Measurements from ENCODE around the gene PIEZO1. TPM values are rescaled to one million over a fixed set of nuclear protein-coding genes. Genes with fewer than 3 reads are reported as not detected.
A peak's percentile ranks its signal among the peaks of the same experiment; 100 is the strongest.

The PIEZO1 gene
- total RNA-seq, 2 donors from 2014 or later: 197 to 326 TPM

DNA sequence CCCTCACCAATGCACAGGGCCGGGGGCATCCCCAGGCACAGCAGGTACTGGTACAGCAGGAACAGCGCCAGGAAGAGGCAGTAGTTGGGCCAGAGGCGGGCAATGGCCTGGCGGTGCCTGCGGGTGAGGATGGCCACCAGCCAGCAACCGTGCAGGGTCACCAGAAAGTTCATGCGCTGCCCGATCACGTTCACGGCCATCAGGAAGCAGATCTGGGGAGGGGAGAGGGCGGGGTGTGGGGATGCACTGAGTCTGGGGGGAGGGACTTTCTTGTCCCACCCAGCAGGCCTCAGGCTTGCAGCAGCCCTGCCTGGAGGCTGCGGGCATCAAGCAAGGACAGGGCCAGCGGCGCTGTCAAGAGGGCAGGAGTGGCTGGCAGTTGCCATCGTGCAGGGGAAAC is 53.3 kb downstream of the PIEZO1 start:
- H3K9me3 Mint-ChIP-seq: no peaks in the 10 kb centered on the region
- peak; percentile 24 for ATAC-seq (replicated peaks)
- no peaks in the 10 kb centered on the region for H3K4me1 Mint-ChIP-seq
- H3K36me3 Mint-ChIP-seq (ENCODE audit: low read depth): peaks cover 43% of the 10 kb centered on the region
- H3K27me3 Mint-ChIP-seq: no peaks in the 10 kb centered on the region
- H3K4me3 Mint-ChIP-seq: no peak overlapping the region
- no peak overlapping the region for H3K27ac Mint-ChIP-seq

DNA sequence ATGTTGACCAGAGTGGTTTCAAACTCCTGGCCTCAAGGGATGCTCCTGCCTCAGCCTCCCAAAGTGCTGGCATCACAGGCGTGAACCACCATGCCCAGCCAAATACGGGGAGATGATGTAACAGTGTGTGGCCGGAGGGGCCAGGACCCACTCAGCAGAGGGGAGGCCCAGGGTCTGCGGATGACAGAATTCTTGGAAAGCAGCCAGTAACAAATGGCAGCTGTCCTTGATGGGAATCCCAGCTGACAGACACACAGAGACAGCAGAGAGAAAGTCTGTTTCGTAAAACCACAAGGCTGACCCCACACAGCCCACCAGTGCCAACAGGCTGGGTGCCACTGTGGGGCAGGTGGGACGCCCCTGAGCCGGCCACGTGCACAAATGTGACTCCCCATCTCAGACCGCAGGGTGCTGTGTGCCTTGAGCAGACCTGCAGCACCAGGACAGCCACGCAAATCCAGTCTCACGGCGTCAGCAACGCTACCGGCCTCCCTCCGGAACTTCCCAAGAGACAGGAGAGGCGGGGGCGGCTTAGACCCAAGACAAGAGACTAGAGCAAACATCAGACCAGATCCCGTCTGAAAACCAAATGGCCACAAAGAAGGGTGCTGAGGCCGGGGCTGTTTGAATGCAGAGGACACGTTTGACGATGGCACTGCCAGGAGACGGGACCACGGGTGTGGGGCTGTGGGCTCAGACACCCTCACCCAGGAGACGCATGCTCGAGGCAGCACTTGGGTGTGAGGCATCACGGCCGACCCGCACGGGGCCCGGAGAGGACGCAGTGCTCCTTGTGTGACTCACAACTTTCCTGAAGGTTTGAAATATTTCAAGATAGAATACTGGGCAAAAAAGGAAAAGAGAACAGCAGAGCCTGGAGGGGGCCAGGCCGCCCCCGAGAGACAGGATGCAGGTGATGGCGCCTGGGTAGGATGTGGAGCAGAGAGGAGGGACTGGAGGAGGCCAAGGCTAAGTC is 54.1 kb downstream of the PIEZO1 start:
- ATAC-seq (replicated peaks): no peak
- Mint-ChIP-seq H3K9me3 (no peaks in the 10 kb centered on the region), H3K27me3 (no peaks in the 10 kb centered on the region), H3K36me3 (ENCODE audit: low read depth) (peaks cover 45% of the 10 kb centered on the region), H3K4me3 (no peak overlapping the region), H3K4me1 (no peaks in the 10 kb centered on the region), H3K27ac (no peak overlapping the region)

DNA sequence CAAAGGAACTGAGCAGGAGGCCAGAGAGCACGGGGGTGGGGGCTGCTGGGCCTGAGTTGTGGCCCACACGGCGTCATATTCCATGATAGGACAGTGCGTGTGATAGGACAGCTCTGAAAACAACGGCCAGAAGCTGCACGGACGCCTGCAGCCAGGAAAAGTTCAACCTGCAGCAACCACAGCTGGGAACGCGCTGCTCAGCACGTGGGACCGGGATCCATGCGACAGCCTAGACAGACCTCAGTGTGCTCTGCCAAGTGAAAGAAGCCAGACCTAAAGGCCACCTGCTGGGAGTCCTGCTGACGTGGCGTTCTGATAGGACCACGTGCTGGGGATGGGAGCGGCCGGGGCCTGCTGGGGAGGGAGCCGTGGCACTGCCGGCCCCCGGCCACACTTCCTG is 57.1 kb downstream of the PIEZO1 start:
- no peak overlapping the region for H3K4me3 Mint-ChIP-seq
- H3K27me3 Mint-ChIP-seq: no peaks in the 10 kb centered on the region
- no peak overlapping the region for H3K27ac Mint-ChIP-seq
- peaks cover 67% of the 10 kb centered on the region for H3K36me3 Mint-ChIP-seq (ENCODE audit: low read depth)
- no peaks in the 10 kb centered on the region for H3K9me3 Mint-ChIP-seq
- no peak for ATAC-seq (replicated peaks)
- no peaks in the 10 kb centered on the region for H3K4me1 Mint-ChIP-seq

DNA sequence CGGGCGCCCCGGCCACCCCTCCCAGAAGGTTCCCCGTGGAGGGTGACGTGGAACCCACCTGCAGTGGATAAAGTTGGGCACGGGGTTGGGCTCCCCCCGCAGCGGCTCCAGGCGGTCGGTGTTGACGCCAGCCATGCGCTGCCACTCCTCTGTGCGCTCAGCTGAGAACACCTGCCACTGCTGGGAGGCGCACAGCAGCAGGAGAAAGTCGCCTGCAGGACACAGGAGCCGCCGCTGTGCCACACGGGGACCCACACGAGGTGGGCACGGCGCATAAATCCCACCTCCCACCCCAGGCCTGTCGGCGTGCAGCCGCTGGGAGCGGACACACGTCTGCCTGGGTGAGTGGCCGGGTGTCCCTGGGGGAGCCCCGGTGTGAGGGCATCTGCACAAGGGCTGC is 58.0 kb downstream of the PIEZO1 start:
- H3K36me3 Mint-ChIP-seq (ENCODE audit: low read depth): peaks cover 70% of the 10 kb centered on the region

DNA sequence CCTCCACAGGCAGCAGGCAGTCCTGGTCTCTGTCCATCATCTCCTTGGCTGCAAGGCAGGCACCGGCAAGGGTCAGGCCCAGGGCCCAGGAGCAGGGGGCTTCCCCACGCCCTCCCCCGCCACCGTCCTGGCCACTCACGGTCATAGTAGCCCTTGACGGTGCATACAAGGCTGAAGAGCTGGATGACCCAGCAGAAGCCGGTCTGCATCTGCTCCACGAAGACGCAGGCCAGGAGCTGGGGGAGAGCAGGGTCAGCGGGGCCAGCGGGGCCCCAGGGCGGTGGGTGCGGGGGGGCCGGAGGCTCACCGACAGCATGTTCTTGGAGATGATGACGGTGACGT is 58.6 kb downstream of the PIEZO1 start:
- ATAC-seq (replicated peaks): no peak
- no peak overlapping the region for H3K4me3 Mint-ChIP-seq
- peaks cover 71% of the 10 kb centered on the region for H3K36me3 Mint-ChIP-seq (ENCODE audit: low read depth)
- H3K27me3 Mint-ChIP-seq: no peaks in the 10 kb centered on the region
- no peaks in the 10 kb centered on the region for H3K9me3 Mint-ChIP-seq
- no peak overlapping the region for H3K27ac Mint-ChIP-seq
- no peaks in the 10 kb centered on the region for H3K4me1 Mint-ChIP-seq

More for the DNA sequence above, 58.0 kb downstream of the PIEZO1 start:
- no peak for ATAC-seq (replicated peaks)
- Mint-ChIP-seq H3K9me3 (no peaks in the 10 kb centered on the region), H3K27me3 (no peaks in the 10 kb centered on the region), H3K27ac (no peak overlapping the region), H3K4me3 (no peak overlapping the region), H3K4me1 (no peaks in the 10 kb centered on the region)

DNA sequence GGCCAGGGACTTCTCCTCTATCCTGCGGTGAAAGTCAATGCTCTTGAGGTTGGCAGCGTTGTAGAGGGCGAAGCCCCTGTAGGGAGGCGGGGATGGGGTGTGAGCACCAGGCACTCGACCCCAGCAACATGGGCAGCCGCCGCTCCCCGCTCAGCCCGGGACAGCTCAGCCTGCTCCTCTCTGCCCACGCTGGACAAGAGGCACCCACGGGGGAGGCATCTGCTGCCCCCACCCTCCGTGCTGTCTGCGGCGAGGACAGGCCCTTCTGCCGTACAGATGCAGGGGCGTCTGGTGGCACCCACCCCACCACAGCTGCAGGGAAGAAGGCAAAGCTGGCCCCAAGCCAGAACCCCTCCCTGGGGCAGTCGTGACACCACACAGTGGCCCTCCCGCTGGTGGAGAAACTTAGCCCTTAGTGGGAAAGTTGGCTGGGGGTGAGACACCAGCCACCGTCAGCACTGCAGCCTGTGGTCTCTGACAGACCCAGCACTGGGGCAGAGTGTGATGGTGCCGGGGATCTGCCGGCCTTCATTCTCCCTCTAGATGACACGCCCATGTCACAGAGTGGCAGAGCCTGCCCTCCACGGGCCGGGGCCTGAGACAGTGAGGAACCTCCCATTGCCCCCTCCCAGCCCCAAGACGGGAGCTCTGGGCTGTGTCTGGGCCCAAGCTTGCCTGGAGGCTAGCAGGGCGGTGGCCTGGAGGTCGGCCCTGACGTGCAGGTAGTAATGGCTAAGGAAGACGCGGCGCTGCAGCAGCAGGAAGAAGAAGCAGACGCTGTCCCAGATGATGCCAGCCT is 59.2 kb downstream of the PIEZO1 start:
- peaks cover 71% of the 10 kb centered on the region for H3K36me3 Mint-ChIP-seq (ENCODE audit: low read depth)
- no peaks in the 10 kb centered on the region for H3K9me3 Mint-ChIP-seq
- H3K27me3 Mint-ChIP-seq: no peaks in the 10 kb centered on the region
- H3K27ac Mint-ChIP-seq: no peak overlapping the region
- no peak for ATAC-seq (replicated peaks)
- H3K4me3 Mint-ChIP-seq: no peak overlapping the region
- no peaks in the 10 kb centered on the region for H3K4me1 Mint-ChIP-seq

DNA sequence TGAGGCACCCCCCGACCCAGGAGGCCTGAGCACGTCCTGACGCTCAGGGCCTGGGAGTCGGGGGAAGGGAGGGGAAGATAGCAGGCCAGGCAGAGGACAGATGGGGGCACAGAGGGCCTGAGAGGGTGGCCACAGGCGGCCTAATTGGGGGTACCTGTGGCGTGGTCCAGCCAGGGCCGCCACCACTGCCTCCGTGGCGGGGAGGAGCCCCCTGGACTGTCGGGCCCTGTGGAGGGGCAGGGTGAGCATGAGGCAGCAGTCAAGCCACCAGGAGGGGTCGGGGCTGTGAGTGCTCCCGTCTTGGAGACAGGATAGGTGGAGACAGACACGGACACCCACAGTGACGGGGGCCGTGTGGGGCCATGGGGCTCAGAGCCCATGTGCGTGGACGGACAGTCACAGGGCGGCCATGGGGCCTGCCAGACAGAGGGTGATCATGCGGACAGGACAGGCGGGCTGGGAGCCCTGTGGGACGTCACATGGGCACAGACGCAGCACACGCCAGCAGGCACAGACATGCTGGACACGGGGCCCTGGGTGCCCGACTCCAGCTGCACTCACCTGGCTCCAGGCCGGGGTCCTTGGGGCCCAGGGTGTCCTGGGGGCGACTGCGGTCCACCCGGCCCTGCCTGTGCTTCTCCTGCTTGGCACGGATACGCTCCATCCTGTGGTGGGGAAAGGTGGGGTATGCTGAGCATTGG is 60.0 kb downstream of the PIEZO1 start:
- no peak overlapping the region for H3K4me3 Mint-ChIP-seq
- H3K27ac Mint-ChIP-seq: no peak overlapping the region
- ATAC-seq (replicated peaks): no peak
- peaks cover 71% of the 10 kb centered on the region for H3K36me3 Mint-ChIP-seq (ENCODE audit: low read depth)
- no peaks in the 10 kb centered on the region for H3K4me1 Mint-ChIP-seq
- no peaks in the 10 kb centered on the region for H3K27me3 Mint-ChIP-seq
- no peaks in the 10 kb centered on the region for H3K9me3 Mint-ChIP-seq

DNA sequence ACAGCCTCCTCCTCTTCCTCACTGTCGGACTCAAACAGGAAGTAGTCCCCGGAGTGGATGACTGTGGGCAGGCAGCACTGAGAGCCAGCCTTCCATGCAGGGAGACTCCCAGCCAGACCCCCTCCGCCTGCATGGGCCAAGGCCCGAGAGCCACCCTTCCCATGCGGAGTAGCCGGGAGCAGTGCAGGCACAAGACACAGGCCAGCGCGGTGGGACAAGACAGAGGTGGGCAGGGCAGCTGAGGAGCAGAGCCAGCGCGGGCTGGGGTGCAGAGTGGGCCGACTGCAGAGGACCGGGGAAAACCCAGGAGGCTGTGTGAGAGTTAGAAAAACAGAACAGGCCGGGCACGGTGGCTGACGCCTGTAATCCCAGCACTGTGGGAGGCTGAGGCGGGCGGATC is 61.1 kb downstream of the PIEZO1 start:
- no peaks in the 10 kb centered on the region for H3K9me3 Mint-ChIP-seq
- ATAC-seq (replicated peaks): no peak

DNA sequence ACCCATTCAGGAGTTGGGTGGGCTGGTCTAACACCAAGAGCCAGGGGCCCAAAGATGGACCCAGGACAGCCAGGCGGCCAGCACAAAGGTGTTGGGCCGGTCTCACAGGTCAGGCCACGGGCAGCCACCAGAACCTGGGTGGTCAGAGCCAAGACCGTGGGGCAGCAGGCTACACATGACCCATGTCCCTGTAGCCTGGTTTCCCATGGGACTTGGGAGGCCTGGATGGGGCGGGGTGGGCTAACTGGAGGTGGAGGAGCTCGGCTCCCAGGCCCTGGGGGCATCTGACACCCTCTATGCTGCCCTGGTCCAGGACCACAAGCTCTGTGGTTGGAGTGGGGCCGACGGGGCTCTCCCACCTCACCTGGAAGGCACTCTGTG is 61.5 kb downstream of the PIEZO1 start:
- H3K27ac Mint-ChIP-seq: no peak overlapping the region
- no peaks in the 10 kb centered on the region for H3K9me3 Mint-ChIP-seq
- no peaks in the 10 kb centered on the region for H3K27me3 Mint-ChIP-seq
- peaks cover 81% of the 10 kb centered on the region for H3K36me3 Mint-ChIP-seq (ENCODE audit: low read depth)
- H3K4me3 Mint-ChIP-seq: no peak overlapping the region
- H3K4me1 Mint-ChIP-seq: no peaks in the 10 kb centered on the region
- ATAC-seq (replicated peaks): no peak

More for the DNA sequence above, 61.1 kb downstream of the PIEZO1 start:
- Mint-ChIP-seq H3K27me3 (no peaks in the 10 kb centered on the region), H3K4me1 (no peaks in the 10 kb centered on the region), H3K4me3 (no peak overlapping the region), H3K36me3 (ENCODE audit: low read depth) (peaks cover 77% of the 10 kb centered on the region), H3K27ac (no peak overlapping the region)

DNA sequence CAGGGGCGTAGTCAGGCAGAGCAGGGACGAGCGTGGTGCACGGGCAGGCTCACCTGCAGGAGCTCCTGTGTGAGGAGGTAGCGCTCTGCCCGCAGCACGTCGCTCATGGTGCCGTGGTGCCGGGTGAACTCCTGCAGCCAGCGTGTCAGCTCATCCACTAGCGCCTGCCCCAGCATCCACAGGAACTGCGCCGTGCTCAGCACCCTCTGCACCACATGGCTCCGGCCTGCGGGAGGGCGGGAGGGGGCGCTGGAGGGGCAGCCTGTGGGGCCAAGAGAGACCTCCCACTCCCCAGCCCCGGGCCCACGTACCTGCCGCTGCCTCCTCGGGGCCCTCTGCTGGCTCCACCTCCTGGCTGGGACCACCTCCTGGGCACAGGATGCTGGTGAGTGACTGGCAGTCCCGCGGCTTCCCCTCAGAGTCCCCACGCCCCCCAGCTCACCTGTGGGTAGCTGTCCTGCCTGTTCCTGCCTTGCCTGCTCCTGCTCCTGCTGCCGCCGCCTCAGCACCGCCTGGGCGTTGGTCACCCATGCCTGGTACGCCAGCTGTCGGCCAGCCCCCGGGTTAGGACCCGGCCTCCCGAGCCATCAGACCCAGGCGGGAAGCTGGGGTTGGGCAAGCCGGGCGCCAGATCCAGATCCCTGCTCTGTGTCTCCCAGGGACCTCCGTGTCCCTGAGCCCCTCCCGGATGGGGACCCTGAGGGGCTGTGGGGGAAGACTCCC is 62.1 kb downstream of the PIEZO1 start:
- peaks cover 86% of the 10 kb centered on the region for H3K36me3 Mint-ChIP-seq (ENCODE audit: low read depth)

DNA sequence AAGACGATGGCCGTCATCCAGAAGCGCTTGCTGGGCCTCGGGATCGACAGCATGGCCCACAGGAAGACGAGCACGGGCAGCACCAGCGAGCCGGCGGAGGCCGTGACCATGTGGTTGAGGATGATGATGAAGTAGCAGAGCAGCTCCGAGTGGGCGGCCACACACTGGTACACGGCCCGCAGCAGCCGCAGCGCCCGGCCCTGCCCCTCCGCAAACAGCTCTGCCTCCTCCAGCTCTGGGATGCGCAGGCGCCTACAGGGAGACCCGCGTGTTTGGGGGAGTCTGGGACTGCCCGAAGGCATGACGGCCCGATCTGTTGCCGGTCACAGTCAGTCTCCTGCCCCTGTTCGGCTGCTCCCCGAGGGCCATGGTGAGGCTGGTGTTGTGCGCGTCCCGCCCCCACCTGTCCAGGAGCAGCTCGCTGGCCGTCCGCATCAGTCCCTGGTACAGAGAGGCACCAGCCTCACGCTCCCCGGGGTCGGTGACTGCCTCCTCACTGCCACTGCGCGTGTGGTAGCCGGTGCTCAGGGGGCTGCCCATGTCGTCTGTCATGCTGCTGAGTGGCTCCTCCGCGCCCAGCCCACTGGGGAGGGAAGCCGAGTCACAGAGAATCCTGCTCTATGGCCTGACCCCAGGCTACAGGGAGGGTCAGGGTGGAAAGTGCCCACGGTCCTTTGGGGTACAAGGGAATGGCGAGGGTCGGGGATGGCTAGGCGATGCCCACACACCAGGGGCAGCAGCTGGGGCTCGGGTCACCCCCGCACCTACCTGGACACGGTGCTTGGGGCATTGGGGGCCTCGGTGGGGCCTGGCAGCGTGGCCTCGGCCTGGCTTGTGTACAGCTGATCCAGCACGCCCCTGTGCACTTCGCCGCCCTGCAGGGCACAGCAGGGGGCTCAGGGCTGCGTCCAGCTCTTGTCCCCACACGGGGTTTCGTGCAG is 62.9 kb downstream of the PIEZO1 start:
- Mint-ChIP-seq H3K27ac (no peak overlapping the region), H3K4me1 (no peaks in the 10 kb centered on the region), H3K27me3 (no peaks in the 10 kb centered on the region), H3K9me3 (no peaks in the 10 kb centered on the region), H3K4me3 (no peak overlapping the region), H3K36me3 (ENCODE audit: low read depth) (peaks cover 86% of the 10 kb centered on the region)
- ATAC-seq (replicated peaks): no peak

More for the DNA sequence above, 62.1 kb downstream of the PIEZO1 start:
- H3K9me3 Mint-ChIP-seq: no peaks in the 10 kb centered on the region
- H3K27ac Mint-ChIP-seq: no peak overlapping the region
- H3K4me1 Mint-ChIP-seq: no peaks in the 10 kb centered on the region
- no peak overlapping the region for H3K4me3 Mint-ChIP-seq
- ATAC-seq (replicated peaks): no peak
- no peaks in the 10 kb centered on the region for H3K27me3 Mint-ChIP-seq

DNA sequence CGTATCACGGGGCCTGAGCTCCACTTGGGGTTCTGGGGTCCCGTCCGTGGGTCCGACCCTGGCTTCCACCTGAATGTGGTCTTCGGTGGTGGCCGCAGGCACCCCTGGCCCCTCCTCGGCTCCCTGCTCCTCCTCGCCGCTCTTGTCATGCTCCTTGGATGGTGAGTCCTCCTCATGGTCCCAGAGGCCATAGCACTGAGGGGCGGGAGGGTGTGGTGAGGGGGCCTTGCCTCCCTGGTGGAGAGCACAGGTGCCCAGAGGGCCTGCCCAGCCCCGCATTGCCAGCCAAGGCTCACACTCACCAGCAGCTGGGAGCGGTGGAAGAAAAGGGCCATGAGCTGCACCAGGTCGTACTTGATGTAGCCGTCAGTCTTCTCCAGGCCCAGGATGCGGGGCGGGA is 63.8 kb downstream of the PIEZO1 start:
- no peaks in the 10 kb centered on the region for H3K4me1 Mint-ChIP-seq
- no peaks in the 10 kb centered on the region for H3K27me3 Mint-ChIP-seq
- H3K36me3 Mint-ChIP-seq (ENCODE audit: low read depth): peaks cover 89% of the 10 kb centered on the region
- no peak overlapping the region for H3K4me3 Mint-ChIP-seq
- no peak overlapping the region for H3K27ac Mint-ChIP-seq
- ATAC-seq (replicated peaks): no peak
- no peaks in the 10 kb centered on the region for H3K9me3 Mint-ChIP-seq

DNA sequence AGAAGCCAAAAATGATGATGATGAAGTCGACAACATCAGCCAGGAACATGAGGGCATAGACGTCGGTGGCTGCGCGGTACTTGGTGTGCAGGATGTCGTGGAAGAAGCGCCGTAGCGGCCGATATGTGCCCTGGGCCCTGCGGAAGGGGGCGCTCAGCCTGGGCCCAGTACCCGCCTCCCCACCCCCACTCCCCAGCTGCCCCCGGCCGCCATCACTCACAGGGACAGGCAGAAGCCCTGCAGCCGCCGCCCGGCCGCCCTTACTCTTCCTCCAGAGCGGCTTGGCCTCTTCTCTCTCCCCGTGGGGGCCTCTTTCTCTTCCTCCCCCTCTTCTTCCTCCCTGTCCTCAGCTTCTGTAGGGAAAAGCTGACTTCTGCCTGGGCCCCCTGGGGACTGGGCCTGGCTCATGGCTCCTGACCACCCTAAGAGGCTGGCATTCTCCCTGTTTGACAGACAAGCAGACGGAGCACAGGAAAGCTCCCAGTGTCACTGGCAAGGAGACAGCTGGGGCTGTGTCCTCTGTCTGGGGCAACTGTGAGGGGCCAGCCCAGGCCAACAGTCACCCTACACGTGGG is 64.5 kb downstream of the PIEZO1 start:
- H3K27ac Mint-ChIP-seq: peak overlapping the region; percentile 66
- H3K36me3 Mint-ChIP-seq (ENCODE audit: low read depth): peaks cover 81% of the 10 kb centered on the region

More for the DNA sequence above, 64.5 kb downstream of the PIEZO1 start:
- no peaks in the 10 kb centered on the region for H3K4me1 Mint-ChIP-seq
- no peak overlapping the region for H3K4me3 Mint-ChIP-seq
- no peaks in the 10 kb centered on the region for H3K27me3 Mint-ChIP-seq
- H3K9me3 Mint-ChIP-seq: no peaks in the 10 kb centered on the region
- ATAC-seq (replicated peaks): no peak
